Fibroblast of skin of left biceps (primary cell): ENCODE results near the gene C12orf60.

Experiments
- DNase-seq, 2 experiments: peaks; one replicate each; pipeline ENCODE4 v3.0.0-alpha.2; 2013; ENCODE audit warnings: low read depth in 2 of 2

Gene C12orf60

DNA sequence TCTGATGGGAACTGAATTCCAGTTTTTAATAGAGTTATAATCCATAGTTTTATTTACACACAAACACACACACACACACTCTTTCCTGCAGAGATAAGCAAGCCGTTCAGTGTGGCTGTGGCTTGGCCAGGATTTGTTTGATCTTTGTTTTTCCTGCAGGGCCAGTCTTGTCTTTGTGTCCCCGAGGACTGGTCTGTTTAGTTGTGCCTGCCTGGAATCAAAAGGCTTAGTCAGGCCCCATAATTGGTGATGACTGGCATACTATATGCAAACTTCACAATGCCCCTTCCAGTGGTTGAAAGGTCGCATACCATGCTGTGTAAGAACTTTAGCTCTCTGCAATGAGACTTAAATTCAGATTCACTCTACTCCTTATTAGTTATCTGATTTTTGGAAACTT lies 26.2 kb upstream of the C12orf60 start:
- no peak for DNase-seq

DNA sequence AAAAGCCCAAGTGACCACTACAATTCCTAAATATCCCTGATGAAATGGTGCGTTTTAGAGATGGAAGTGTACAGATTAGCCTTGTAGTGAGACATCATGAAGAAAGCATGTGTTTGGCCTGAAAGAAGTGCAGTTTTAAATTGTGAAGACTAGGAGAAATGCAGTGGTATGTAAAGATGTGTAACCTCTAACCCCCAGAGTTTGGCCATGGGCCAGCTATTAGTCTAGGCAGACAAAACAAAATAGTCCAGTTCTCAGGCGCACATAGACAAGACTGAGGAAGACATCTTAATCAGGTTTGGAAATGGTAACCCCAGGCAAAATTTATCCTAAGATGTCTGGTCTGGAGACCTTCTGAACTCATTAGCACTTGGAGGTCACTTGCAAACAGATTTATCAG lies 23.6 kb upstream of the C12orf60 start:
- no peak for DNase-seq

DNA sequence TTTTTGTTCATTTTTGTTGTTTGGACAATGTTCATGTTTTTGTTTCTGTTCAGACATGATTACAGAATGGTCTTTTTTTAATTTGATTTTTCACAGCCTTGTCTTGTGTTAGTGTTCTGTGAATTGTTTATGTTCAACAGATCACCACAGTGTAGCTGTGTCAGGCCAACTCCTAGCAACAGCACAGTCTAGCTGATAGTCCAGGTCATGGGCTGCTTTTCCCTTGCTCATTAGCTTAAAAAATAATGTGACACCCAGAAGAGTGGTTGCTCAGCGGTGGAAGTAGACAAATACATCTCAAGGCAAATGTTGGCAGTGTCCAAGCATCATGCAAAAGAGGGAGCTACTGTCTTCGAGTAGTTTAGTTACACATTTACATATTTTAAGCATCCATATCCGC lies 22.6 kb upstream of the C12orf60 start:
- no peak for DNase-seq

DNA sequence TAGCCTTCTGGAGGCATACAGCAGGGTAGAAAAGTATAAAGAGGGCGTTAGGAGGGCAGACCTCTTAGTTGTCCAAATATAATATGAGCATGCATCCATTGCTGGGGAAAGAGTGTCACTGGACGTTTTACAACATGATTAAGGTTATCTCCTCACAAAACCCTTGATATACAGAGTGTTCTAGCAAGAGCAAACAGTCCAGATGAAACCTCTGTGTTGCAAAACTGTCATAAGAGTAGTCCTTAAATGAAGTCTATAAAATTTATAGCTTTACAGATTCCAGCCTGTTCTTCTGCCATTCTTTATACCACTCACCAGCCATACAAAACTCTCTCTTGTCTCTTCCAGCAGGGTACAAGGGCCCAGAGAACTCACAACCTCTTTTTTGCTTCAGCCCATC lies 21.9 kb upstream of the C12orf60 start:
- DNase-seq, result no peak

DNA sequence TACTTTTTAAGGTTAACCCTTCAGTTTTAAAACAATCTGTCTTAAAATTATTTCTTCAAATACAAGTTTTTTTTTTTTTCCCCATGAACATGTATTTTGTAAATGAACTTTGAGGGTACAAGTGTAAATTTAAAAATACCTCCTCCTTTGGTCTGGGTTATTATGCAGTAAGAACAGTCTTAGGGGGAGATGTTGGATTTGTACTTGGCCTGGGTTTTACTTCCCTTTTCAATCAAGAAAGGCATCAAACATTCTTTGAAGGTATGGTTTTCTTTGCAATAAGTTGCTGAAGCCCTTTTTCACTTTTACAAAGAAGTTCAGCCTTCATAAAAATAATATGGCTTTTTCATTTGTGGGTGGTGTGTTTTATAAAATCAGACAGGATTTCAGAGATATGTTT lies 20.7 kb upstream of the C12orf60 start:
- no peak for DNase-seq

DNA sequence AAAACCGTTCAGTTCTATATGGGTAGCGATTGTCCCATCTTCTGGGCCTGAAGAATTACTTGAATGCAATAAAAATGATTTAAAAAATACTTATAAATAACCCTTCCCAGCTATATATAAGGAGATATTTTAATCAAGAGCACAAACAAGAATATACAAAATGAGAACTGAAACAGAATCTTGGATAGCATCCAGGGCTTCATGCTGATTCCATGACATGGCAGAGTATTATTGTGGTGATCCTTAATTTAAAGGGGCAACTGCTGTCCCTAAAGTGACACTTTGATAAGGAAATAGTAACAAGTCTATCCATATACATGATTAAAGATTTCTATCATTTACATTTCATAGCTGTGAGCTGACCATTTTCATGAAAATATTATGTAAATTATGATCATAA lies 19.0 kb upstream of the C12orf60 start:
- no peak for DNase-seq

DNA sequence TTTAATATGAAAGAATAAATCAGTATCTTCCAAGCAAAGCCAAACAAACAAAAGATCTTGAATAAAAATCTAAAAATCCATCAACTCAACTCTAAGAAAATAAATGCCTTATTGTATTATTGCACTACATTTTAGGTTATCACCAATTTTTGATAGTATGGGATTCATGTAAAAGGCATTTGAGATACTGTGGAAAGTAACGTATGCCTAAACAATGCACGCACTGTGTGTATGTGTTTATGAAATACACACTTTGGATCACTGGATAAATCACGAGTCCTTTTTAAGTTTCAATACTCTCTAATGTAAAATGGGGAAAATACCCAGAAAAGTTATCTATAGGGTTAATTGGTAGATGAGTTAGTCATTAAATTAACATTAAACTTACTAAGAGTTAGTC lies 17.9 kb upstream of the C12orf60 start:
- DNase-seq, result no peak

DNA sequence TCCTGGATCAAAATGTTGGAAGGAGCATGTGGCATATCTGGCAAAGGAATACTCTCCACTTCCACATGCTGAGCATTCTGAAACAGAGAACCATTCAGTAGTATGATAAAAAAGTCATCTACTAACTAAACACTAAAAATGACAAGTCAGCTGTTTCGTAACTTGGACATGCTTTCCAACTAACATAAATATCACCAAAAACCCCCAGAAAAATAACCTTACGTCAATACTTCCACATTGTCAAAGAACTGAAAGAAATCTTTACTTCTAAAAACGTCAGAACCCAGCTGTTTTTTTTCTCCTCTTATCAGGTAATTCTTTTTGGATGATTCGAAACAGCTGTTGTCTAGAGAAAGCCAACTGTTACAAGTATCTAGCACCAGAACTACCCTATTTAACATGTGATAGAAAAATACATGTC lies 8.4 kb upstream of the C12orf60 start:
- DNase-seq, result no peak

DNA sequence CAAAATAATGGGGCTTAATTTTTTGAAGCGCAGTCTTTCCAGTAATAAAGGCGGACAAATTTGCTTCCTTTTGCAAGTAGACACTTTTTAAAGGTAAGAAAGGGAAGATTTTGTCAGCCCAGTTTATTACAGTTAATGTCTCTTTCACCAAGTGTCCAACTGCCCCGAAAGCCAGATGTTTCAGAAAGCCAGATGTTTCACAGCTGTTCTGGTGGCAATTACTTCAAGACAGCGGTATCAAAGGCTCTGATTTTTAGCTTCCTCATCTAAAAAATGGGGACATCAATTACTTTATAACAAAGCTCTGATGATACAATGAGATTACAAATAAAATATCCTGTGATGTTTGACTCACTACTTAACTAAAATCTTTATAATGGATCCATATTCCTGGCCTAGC lies 1.2 kb upstream of the C12orf60 start:
- no peak for DNase-seq

DNA sequence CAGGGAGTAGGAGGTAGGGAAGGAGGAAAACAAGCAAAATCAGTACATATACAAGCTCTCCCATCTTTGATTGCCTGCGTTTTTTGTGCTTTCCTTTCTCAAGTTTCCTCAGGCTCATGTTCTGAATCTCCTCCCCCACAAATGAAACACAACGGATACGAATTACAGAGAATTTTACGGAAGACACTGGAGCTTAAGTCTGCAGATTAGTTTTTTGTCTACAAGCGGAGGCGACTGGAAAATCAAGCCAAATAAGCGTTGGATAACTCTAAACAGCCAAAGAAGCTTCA lies 804 bp upstream of the C12orf60 start:
- DNase-seq, result no peak

DNA sequence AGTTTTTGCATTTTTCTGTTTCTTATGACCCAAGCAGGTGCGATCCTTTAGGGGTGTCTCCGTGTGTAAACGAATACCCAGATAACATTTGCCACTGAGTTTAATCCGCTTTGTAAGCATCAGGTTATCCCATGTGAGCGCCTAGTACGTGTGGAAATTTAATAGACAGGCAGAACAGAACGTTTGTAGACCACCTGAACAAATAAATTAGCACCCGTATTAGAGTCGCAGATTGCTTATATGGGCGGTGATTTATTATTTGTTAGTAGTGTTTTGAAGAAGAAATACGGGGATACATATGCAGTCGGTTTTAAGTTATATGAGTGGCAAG lies 325 bp downstream of the C12orf60 start:
- DNase-seq, result no peak

DNA sequence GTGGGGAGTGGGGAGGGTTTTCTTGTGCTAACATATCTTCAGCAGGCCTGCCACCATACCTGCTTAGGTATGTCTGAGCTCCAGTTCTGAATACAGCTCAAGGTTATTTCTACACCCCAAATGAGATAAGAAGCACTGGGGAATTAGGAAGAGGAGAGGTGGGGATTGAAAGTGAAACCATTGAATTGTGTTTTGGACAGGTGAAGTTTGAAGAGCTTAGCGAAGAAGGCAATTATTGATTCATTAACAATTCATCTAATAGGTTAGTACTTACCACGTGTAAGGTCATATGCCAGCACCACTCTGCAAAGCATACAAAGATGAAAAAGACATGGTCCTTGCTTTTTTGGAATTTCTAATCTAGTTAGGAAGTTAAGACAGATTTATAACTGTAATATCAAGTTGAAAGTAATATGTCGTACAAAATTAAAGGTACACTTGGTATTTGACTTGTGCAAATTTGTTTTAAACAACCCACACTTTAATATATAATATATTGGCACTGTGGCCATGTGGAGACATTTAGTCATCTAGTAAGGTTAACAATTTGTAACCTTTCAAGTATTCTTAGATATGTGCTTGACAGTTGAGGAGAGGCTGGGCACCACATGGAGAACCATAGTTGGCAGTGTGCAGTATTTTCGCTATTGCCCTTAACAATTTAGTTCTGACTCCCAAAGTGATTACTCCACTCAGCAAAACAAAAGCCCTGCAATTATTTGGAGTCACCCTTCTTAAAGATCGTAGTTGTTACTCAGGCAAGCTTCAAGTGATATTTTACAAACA lies 6.9 kb downstream of the C12orf60 start:
- no peak for DNase-seq

DNA sequence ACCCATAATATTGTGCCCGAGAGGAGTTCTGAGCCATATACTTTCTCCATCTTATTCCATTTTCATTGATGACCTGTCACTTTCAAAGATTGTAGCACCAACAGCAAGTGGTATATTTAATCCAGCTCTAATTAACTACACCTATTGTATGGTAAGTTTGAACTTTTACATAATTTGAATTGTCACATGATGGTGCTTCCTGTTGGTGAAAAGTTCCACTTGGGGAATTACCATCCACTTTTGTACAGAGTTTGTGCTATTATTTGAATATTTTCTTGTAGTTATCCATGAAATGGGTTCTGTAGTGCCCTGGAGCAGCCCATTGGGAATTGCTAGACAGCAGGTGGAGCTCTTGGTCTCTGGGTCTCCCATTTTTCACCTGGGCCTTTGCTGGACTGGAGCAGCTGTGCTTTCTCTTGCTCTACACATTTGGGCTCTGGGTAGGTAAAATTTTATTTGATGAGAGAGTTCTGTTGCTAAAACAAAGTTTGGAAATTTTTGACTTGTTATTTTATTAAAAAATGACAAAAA lies 7.5 kb downstream of the C12orf60 start:
- DNase-seq, result no peak

DNA sequence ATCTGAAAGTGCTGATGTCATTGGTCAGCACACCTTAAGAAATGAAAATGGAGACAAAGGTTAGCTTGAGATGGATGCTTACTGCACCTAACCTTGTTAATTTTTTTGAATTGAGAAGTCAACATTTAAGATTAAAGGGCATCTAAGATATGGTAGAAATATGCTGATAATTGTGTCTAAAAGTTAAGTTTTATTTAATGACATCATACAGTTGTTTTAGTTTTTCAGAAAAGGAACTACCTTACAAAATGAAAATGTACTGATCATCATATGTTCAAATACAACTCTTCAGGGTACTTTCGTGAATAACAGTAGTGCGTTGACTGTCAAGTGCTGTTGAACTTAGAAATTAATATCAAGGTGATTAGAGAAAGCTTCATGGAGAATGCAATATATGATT lies 8.0 kb downstream of the C12orf60 start:
- DNase-seq, result no peak

DNA sequence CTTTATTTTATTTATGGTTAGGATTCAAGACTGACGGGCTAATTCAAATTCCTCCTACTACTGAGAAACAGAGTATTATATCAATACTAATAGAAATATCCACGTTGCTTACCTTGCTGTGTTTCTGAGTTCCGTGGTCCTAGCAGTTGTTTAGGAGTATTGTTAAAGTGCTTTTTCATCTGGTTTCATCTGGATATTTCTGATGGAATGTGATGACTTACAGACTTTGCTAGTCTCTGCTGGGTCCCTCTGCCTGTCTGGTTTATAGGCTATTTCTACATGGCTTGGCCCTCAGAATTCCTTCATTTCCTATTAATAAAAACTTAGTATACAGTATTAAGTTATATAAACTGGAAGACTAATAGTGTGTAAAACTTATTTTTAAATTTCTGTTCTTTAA lies 10.5 kb downstream of the C12orf60 start, which contains the start of gene SMCO3:
TSS of gene SMCO3 (minus strand) at position 169 of the 400 bp plus-strand sequence. CDS start 7,502 bp downstream, outside the sequence.
- no peak for DNase-seq

DNA sequence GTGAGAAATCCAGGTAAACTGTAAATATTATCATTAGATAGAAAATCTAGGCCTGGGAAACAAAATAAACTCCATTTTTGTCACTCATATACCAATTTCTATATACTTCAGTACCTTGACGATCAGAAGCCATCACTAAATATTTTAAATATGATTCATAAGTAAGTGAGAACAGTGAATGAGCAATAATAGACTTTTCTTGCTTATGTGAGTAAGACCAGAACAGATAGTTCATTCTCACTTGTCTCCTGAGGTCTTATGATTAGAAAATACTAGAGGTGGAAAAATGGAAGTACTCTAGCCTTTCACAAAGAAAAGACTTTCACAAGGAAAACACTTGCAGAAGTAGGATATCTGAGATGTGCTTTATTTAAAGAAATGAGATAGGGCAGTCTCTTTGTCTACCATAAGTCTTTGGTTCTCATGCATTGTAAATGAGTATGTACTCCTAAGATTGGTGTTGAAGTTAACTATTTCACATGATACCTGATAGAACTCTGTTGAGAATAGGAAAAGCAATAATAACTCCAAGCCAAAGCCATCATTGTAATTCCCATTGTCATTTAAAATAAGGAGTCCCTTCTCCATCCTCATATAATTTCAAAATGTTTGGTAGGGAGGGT lies 20.7 kb downstream of the C12orf60 start:
- DNase-seq, result no peak

DNA sequence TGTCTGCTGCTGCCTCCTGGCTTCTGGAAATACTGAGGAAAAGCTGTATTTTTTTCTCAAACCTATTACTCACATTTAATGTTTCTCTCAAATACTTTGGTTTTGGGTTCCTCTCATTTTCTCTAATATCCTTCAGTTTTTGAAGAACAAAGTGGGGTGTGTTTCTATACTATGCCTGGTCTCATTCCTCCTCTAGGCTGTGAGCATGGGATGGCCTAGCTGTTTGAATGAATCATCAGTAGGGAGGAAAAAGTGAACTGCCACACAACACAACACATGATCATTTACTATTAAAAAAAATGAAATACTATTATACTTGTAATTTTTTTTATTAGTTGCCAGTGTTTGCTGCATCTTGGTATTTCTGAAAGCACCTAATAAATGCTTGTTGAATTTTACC lies 21.8 kb downstream of the C12orf60 start:
- no peak for DNase-seq

DNA sequence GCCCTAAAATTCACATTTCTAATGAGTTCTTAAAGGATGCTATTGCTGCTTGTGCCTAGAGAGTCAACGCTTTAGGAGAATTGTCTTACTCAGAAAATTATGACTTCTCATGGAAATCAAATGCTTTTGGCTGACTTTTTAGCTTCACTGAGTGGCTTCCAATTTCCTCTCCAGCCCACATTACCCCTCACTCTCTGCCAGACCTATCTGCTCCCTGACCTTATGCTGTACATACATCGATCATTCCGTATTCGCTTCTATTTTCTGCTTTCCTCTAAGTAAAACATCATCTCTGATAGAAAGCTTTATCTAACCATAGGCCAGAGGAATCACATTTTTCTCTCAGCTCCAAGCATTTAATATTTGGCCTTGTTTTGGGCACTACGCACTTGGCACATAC lies 23.0 kb downstream of the C12orf60 start:
- no peak for DNase-seq

DNA sequence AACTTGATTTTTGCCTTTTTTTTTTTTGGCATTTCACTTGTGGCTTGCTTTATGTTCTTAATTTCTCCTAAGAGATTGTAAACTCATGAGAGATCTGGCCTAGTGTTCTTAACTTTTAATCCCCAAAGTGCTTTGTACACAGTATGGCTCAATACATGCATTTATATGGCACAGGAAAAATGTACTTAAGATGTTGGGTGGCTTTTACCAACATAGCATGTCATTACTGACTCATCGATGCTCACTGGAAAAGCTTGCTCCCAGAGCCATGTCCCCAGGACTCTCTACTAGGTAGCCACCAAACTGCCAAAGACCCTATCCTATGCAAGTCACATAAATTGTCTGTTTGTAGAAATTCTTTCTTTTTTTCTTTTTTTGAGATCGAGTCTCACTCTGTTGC lies 23.6 kb downstream of the C12orf60 start:
- no peak for DNase-seq

DNA sequence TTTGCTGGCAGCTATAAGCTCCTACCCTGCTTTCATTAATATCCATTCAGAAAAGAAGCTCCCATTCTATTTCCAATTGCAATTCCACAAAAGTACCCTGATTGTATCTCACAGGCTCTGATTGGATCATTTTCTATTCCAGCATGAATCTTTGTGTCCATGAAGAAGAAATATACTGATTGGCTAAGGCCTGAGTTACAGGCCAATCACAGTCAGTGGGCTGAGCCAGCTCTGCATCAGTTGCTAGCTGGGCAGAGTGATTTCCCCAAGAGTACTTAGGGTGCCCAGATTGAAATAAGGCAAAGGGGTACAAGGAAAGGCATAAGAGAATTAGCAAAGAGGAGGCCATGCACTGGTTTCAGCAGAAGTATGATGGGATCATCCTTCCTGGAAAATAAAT lies 25.4 kb downstream of the C12orf60 start:
- DNase-seq, result no peak

DNA sequence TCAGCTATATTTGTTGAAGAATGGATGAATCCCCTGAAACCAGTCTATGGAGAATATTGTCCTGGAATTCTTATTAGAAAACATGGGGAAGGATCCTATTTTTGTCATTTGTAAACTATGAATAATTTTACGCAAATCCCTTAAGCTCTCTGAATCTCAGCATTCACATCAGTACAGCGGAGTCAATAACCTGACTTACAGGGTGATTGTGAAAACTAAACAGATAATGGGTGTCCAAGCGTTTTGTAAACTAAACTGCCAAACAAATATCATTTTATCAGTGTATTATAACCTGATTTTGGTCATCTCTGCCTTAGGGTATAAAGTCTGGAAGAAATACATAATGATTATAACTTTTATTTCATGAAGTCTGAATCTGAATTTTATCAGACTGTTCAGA lies 29.9 kb downstream of the C12orf60 start:
- no peak for DNase-seq

DNA sequence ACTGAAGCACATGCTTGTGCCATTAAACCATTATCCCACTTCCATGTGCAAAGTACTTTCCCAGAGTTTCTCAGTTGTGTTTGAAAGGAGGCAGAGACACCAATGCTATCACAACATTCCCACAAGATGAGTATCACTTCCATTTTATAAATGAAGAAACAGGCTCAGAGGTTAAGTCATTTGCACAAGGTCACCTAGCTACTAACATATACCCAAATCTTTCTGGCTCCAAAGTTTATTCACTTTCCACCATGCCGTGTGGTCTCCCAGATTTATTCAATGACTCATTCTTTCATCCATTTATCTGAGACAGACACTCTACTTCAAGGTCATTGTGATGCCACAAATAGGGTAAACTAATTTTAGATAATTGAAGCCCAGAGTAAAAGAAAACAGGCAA lies 30.5 kb downstream of the C12orf60 start:
- no peak for DNase-seq

DNA sequence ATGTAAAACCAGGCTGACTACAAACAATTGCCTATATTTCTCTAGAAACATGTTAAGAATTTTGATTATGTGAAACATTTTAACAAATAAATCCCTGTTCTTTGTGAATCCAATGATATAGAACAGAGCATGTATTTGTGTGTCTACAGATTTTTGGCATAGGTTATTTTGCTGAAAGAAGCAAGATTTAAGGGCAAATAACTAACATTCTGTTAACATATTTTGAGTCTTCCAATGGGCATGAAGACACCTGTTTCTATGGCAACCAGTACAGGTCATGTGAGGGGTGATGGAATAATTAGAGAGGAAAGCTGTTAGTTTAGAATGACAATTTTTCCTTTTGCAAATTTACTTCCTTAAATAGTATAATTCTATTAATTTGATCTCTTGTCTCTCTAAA lies 31.0 kb downstream of the C12orf60 start:
- no peak for DNase-seq
